Neural cell (in vitro differentiated cells): ENCODE data around the gene KDF1. TPM values are rescaled to one million over a fixed set of nuclear protein-coding genes. Genes with fewer than 3 reads are reported as not detected.

Experiments used
- H2AFZ ChIP-seq: fragments of 200-600, 300-800 bp; sonication (generic), shearing (Covaris generic); 2 replicates; pipeline ENCODE4 v1.6.0; 2014; ENCODE audit warnings: low read depth, mild to moderate bottlenecking, antibody characterized with exemption, low read length, moderate library complexity
- H3F3A ChIP-seq: fragments of 200-600 bp; shearing (Covaris generic); 2 replicates; pipeline ENCODE4 v1.6.1; 2016; ENCODE audit warnings: mild to moderate bottlenecking, moderate library complexity, mixed read lengths, antibody characterized with exemption, low read length; ENCODE audit not compliant: insufficient read depth, poor library complexity, severe bottlenecking
- H3K27ac ChIP-seq: fragments of 200-600, 300-800 bp; sonication (generic), shearing (Covaris generic); 2 replicates; pipeline ENCODE4 v1.5.1; 2014; ENCODE audit warnings: mild to moderate bottlenecking, low read length, moderate library complexity
- H3K27me3 ChIP-seq: fragments of 300-800, 200-600 bp; sonication (generic), shearing (Covaris generic); 2 replicates; pipeline ENCODE4 v1.6.0; 2014; ENCODE audit warnings: mild to moderate bottlenecking, low read depth, low read length, moderate library complexity; ENCODE audit not compliant: insufficient read depth
- H3K36me3 ChIP-seq: fragments of 300-800, 200-600 bp; sonication (generic), shearing (Covaris generic); 2 replicates; pipeline ENCODE4 v1.5.1; 2014; ENCODE audit warnings: mild to moderate bottlenecking, antibody characterized with exemption, low read length, moderate library complexity; ENCODE audit not compliant: insufficient read depth
- H3K4me2 ChIP-seq: fragments of 300-800, 200-600 bp; sonication (generic), shearing (Covaris generic); 2 replicates; pipeline ENCODE4 v1.6.0; 2014; ENCODE audit warnings: mild to moderate bottlenecking, low read length
- H3K4me3 ChIP-seq: fragments of 300-800, 200-600 bp; sonication (generic), shearing (Covaris generic); 2 replicates; pipeline ENCODE4 v1.5.1; 2014; ENCODE audit warnings: mild to moderate bottlenecking, low read length, moderate library complexity
- H3K79me2 ChIP-seq: fragments of 200-600 bp; shearing (Covaris generic); replicated peaks from 2 replicates; pipeline ENCODE4 v1.6.0; 2014; ENCODE audit warnings: mild to moderate bottlenecking, low read length, moderate library complexity; ENCODE audit not compliant: insufficient read depth
- H3K9ac ChIP-seq: fragments of 300-800, 200-600 bp; sonication (generic), shearing (Covaris generic); 2 replicates; pipeline ENCODE4 v1.6.1; 2016; ENCODE audit warnings: mild to moderate bottlenecking, low read length, mixed read lengths
- H3K9me2 ChIP-seq: fragments of 200-600 bp; shearing (Covaris generic); 2 replicates; pipeline ENCODE4 v1.6.1; 2016; ENCODE audit warnings: mild to moderate bottlenecking, low read length, mixed read lengths; ENCODE audit not compliant: insufficient read depth
- H3K9me3 ChIP-seq: fragments of 200-600, 300-800 bp; sonication (generic), shearing (Covaris generic); 2 replicates; pipeline ENCODE4 v1.6.1; 2016; ENCODE audit warnings: mild to moderate bottlenecking, mixed run types, low read length, moderate library complexity, mixed read lengths
- H4K20me1 ChIP-seq: fragments of 200-600 bp; shearing (Covaris generic); 2 replicates; pipeline ENCODE4 v1.6.1; 2016; ENCODE audit warnings: mild to moderate bottlenecking, mixed run types; ENCODE audit not compliant: insufficient read depth
- CTCF ChIP-seq: fragments of 450-650 bp; IDR thresholded peaks from 2 replicates; pipeline ENCODE4 v1.5.1; 2014; ENCODE audit warnings: antibody characterized with exemption, mild to moderate bottlenecking, moderate library complexity; ENCODE audit not compliant: poor library complexity, severe bottlenecking
- EP300 ChIP-seq: fragments of 450-650 bp; conservative IDR thresholded peaks from 2 replicates; pipeline ENCODE4 v1.6.1; 2014; ENCODE audit warnings: antibody characterized with exemption, mild to moderate bottlenecking, moderate library complexity; ENCODE audit not compliant: poor library complexity, severe bottlenecking
- EZH2 ChIP-seq: fragments of 200-600, 300-800 bp; shearing (Covaris generic), sonication (generic); IDR thresholded peaks from 2 replicates; pipeline ENCODE4 v1.6.1; 2014; ENCODE audit warnings: antibody characterized with exemption, low read length, borderline replicate concordance, mild to moderate bottlenecking; ENCODE audit not compliant: insufficient read depth, poor library complexity, severe bottlenecking
- MXI1 ChIP-seq: fragments of 450-650 bp; conservative IDR thresholded peaks from 2 replicates; pipeline ENCODE4 v1.6.1; 2014; ENCODE audit warnings: antibody characterized with exemption, mild to moderate bottlenecking; ENCODE audit not compliant: poor library complexity, severe bottlenecking
- POLR2AphosphoS5 ChIP-seq: IDR thresholded peaks from 2 replicates; pipeline ENCODE4 v1.6.1; 2012
- RAD21 ChIP-seq: fragments of 450-650 bp; conservative IDR thresholded peaks from 2 replicates; pipeline ENCODE4 v1.6.1; 2014; ENCODE audit warnings: antibody characterized with exemption, mild to moderate bottlenecking, moderate library complexity
- REST ChIP-seq: IDR thresholded peaks from 2 replicates; pipeline ENCODE4 v1.6.1; 2012; ENCODE audit warnings: borderline replicate concordance
- SMC3 ChIP-seq: fragments of 450-650 bp; conservative IDR thresholded peaks from 2 replicates; pipeline ENCODE4 v1.6.1; 2014; ENCODE audit warnings: antibody characterized with exemption, mild to moderate bottlenecking, moderate library complexity; ENCODE audit not compliant: poor library complexity
- TAF1 ChIP-seq: IDR thresholded peaks from 2 replicates; pipeline ENCODE4 v1.6.1; 2012; ENCODE audit warnings: low read depth
- polyA plus RNA-seq: library from polyadenylated mRNA; depleted of rRNA; stranded (reverse); fragments of >200 nt; gene quantifications from 2 replicates; pipeline ENCODE4 v1.2.3, GENCODE V29; 2014

The KDF1 gene
- polyA plus RNA-seq, 1 donor from 2014 or later = not detected

- Histone ChIP-seq H3F3A (no peaks in the 10 kb centered on the region), H3K4me2 (no peak overlapping the region), H3K36me3 (no peaks in the 10 kb centered on the region), H3K9ac (no peak overlapping the region), H3K4me3 (no peak overlapping the region), H3K27me3 (peaks cover 21% of the 10 kb centered on the region), H3K79me2 (no peaks in the 10 kb centered on the region), H3K9me3 (no peaks in the 10 kb centered on the region), H2AFZ (no peak overlapping the region), H4K20me1 (no peaks in the 10 kb centered on the region), H3K9me2 (no peaks in the 10 kb centered on the region), H3K27ac (no peak overlapping the region)
- TF ChIP-seq TAF1 (no peak), MXI1 (no peak), RAD21 (no peak), CTCF (no peak), POLR2AphosphoS5 (no peak)
Measured at GRCh38 chr1:27007909-27008582, 47.8 kb upstream of the KDF1 start.

- Histone ChIP-seq H4K20me1 (no peaks in the 10 kb centered on the region), H3K36me3 (no peaks in the 10 kb centered on the region), H3F3A (no peaks in the 10 kb centered on the region), H2AFZ (no peak overlapping the region), H3K4me2 (no peak overlapping the region), H3K9me2 (no peaks in the 10 kb centered on the region), H3K9ac (no peak overlapping the region), H3K4me3 (no peak overlapping the region), H3K27ac (no peak overlapping the region), H3K79me2 (no peaks in the 10 kb centered on the region), H3K9me3 (no peaks in the 10 kb centered on the region), H3K27me3 (peaks cover 7% of the 10 kb centered on the region)
- TF ChIP-seq POLR2AphosphoS5 (no peak), SMC3 (no peak), RAD21 (no peak), EP300 (no peak), MXI1 (no peak), TAF1 (no peak), EZH2 (no peak), REST (no peak), CTCF (no peak)
Measured at GRCh38 chr1:27006683-27007082, 46.4 kb upstream of the KDF1 start.
